LoVo (cell line): ENCODE results near the gene NCAN.
A peak's percentile ranks its signal among the peaks of the same experiment; 100 is the strongest.
"Not testable (repeated sequence)": the region's sequence is repeated elsewhere in the genome, so short reads cannot be mapped to it uniquely, and the experiment has no call there.

Source experiments
- DNase-seq: peaks from one replicate; pipeline ENCODE4 v3.0.0-alpha.2; 2016; ENCODE audit warnings: low spot score

Gene NCAN

DNA sequence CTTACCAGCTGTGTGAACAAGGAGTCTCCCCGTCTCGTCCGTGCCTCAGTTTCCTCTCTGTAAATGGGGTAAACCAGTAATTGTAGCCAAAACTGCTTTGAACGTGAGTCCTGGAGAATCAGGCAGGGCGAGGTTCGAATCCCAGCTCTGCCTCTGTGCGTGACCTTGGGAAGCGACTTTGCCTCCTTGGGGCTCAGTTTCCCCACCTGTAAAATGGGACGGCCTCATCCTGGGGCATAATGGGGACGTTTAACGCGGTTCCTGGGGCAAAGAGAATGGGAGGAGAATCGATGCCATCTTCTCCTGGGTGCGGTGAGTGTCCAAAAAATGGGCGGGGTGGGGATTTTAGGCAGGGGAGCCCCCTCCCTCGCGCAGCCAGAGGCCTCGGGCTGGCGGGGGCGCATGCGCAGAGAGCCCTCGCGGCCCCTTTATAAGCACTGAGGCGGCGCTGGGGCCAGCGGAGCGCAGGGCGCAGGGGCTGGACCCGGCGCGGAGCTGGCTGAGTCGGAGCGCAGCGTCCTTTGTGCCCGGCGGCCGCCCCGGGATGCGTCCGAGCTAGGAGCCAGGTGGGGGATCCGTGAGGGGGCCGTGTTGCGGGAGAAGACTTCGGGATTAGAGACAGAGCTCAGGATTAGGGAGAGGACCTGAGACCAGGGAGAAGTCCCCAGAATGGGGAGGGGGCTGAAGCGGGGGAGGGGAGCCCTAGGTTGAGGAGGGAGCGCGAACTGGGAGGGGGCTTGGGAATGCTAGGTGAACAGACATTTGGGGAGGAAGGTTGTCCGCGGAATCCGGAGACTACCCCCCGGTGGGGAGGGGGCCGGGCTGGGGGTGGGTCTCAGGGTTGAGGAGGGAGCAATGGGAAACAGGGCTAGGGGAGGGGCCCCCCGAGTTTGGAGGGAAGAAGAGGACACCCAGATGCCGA is at the start of gene NCAN:
NCAN (plus strand) TSS at position 460 of the 922 bp plus-strand sequence. CDS start 4,996 bp downstream, outside the sequence.
- no peak for DNase-seq

- no peak for DNase-seq
These were observed 49.3 kb upstream of the NCAN start for GRCh38 chr19:19162495-19162894.

- no peak for DNase-seq
These were observed 46.4 kb upstream of the NCAN start for GRCh38 chr19:19165396-19165795.

DNA sequence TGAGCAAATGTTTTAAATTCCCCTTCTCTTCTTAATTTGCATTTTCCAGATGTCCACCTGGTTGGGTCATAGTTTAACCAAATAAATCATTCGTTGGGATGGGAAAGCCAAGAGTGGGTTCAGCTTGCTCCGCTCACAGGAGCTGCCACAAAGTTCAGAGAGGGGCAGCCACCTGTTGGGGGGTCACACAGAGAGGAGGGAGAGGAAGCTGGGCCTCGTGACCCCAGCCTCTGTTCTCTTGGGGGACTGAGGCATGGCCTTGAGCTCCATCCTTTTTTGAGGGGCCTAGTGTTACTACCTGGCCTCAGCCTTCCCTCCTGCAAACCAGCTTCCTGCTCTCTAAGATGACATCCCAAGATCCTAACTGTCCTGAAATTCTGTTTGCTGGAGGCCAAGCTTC is 44.1 kb upstream of the NCAN start:
- no peak for DNase-seq

DNA sequence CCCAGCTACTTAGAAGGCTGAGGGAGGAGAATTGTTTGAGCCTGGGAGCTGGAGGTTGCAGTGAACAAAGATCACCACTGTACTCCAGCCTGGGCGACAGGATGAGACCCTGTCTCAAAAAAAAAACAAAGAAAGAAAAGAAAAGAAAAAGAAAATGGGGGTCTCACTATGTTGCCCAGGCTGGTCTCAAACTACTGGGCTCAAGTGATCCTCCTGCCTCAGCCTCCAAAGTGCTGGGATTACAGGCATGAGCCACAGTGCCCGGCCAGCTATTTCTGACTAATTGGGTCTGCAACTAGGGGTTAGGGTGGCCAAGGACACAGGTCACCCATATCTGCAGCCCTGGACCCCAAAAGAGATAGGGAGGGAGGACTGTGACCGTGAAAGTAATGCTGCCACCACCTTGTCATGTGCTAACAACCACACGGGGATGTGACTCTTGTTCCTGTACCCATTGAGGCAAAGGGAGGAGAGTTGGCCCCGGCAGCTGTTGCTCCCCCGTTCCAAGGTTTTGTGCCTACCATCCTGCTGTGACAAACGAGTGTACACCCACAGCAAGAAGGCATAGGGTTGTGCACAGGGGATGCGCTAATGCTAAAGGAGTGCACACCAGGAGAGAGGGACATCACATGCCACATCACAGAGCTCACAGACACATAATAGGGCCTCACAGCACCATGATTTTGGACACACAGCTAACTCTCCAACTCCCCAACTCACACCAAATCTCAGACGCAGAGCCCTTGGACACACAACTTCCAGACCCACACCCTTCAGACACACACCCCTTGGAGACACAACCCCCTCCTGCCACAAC is 42.3 kb upstream of the NCAN start:
- DNase-seq, result no peak

DNA sequence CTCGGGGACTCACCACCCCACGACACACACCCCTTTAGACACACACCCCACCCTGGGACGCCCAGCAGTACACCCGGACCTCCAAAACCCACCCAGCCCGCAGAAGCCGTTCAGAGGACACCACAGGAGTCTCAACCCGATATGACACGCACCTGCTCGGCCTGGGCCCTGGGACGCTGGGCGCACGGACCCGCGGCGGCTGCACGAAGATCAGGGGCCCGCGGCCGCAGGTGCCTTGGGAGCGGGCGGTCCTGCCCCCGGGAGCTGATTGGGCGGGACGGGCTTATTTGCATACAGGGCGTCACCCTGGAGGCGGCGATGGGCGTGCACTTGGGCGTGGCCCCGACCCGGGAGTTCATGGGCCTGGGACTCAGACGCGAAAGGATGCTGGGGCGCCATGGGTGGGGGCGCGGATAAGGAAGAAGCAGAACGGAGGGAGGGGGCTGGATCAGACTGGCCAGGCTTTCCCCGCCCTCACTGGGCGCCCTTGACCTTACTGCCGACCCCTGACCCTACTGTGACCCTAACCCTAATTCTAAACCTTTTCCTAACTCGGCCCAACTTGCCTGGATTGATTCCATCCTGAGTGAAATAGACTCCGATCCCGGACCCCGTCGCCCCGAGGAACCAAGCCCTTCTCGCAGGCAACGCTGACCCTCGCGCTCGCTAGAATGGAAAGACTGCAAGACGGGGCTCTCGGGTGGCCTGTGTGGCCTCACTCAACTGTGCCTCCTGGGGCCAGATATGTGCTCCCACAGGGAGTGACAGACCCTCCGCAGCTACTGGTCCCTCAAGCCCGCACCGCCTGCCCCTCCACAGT is 41.5 kb upstream of the NCAN start, which contains the start of gene MEF2B:
MEF2B (minus strand) TSS at position 211 of the 820 bp plus-strand sequence. CDS start 19,528 bp downstream, outside the sequence.
- DNase-seq, result peak; percentile 36

DNA sequence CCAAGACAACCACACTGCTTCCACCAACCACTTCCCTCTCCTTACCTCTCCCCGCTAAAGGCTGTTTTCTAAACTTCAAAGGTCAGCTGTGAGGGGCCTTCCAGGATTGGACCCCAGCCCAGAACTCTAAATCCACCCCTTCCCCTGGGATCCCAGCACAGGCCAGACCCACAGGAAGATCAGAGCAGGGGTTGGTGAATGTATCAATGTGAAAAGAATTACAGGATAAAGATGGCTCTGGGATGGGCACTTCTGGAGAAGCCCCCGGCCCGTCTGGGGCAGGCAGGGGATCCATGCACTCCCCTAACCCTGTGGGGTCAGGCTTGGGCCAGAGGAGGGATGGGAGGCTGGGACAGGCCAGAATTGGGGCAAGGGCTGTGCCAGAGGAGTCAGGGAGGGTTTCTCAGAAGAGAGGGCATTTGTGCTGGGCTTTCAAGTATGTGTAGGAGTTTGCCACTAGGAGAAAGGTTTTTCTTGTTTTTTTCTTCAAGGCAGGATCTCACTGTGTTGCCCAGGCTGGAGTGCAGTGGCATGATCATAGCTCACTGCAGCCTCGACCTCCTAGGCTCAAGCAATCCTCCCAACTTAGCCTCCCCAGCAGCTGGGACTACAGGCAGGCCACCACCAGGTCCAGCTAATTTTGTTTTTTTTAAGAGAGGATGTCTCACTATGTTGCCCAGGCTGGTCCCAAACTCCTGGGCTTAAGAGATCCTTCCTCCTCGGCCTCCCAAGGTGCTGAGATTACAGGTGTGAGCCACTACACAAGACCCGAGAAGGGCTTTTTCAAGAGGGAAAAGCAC is 40.7 kb upstream of the NCAN start:
- DNase-seq, result no peak

DNA sequence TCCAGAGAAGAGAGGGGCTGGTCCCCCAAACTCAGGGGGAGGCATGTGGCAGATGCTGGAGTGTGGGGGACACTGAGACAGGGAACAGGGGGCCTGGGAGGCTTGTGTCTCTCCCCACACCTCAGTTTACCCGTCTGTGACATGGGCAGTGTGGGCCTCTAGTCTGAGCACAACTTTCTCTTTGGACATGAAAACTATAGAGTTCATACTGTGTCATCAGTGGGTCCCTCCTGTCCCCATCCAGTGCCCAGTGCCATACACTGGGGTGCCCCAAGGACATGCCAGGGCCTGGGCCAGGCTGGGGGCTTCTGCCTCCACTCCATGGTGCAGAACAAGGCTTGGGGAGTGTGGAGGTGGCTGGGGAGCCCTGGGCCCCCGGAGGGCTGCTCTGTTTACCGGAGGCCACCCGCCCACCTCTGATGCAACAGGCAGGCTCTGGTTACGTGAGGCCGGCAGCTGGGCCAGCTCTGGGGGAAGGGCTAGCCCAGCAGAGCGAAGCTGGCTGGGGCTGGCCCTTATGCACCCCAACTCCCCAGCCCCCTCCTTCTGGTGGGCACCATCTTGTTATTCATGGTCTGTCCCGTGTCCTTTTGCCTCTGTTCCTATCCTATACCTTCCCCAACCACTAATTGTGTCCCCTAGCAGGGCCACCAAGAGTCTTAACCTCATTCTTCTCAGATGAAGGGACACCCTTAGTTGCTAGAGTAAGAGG is 39.8 kb upstream of the NCAN start:
- no peak for DNase-seq

DNA sequence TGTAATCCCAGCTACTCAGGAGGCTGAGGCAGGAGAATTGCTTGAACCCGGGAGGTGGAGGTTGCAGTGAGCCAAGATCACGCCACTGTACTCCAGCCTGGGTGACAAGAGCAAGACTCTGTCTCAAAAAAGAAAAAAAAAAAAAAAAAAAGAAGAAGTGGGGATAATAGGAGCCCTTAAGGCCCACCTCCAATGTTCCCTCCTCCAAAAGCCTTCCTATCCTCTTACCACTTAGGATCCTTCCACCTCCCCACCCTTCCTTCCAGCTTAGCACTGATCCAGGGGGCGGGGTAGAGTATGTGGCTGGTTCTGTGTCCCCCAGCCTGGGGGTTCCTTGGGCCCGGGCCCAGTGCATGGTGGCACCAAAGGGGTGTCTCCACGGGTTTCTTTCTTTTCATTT is 38.5 kb upstream of the NCAN start:
- DNase-seq, result not testable (repeated sequence)

GRCh38 chr19:19176950-19177349 is 34.8 kb upstream of the NCAN start:
- no peak for DNase-seq

GRCh38 chr19:19179548-19180441 is 32.0 kb upstream of the NCAN start:
- DNase-seq, result no peak

DNA sequence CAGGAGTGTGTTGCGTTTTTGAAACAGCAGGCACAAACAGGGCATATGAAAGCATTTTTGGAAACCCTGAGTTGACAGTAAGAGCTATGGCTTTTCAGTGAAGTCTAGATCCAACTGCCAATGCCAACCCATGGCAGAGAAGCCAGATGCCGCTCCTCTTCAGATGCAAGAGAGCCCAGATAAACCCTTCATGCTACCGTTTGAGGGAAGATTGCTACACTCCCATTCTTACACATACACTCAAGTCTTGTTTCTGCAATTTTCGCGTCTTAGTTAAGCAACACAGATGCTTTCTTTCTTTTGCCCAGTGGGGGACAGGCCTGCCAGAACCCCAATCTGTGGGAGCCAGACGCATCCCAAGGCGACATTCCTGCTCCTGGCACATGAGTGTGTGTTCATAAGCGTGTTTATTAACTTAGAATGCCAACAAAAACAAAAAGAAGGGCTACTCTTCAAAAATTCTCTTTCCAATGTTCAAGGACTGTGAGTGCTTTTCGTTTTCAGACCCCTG is 30.2 kb upstream of the NCAN start:
- no peak for DNase-seq

DNA sequence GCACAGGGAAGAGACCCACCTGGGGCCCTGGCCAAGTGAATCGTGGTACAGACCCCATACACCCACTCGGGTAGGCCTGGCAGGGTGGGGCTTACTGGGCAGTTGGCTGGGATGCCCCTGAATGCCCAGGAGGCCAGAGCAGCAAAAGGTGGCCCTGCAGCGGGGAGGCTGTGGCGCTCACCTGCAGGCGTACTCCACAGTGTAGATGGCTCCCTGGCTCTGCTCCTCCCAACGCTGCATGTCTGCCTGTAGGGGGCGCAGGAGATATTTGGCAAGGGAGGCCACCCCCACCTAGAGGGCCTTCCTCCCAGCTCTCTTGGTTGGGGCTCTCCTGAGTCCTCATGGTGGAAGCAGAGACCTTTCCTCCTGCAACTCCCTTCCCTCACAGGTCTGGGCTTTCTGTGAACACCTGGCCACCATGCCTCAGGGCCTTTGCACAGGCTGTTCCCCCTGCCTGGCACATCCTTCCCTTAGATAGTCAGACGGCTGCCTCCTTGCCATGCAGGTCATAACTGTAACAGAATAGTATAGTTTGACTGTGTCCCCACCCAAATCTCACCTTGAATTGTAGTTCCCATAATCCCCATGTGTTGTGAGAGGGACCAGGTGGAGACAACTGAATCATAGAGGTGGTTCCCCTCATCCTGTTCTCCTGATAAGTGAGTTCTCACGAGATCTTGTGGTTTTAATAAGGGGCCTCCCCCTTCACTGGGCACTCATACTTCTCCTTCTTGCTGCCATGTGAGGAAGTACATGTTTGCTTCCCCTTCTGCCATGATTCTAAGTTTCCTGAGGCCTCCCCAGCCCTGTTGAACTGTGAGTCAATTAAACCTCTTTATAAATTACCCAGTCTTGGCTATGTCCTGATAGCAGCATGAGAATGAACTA is 25.7 kb upstream of the NCAN start:
- peak; percentile 20 for DNase-seq

GRCh38 chr19:19186742-19187141 is 25.0 kb upstream of the NCAN start:
- no peak for DNase-seq

DNA sequence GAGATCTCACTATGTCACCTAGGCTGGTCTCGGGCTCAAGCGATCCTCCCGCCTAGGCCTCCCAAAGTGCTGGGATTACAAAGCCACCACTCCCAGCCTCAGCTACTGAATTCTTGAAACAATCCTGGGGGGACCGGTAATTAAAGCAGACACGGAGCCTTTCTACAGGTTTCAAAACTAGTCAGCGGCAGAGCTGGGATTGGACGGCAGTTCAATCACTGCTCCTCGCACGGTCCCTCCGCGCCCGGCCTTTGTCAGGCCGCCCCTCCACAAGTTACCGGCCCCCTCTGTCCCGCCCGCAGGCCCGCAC is 20.0 kb upstream of the NCAN start:
- DNase-seq, result no peak

- DNase-seq, result peak; percentile 99
These were observed 19.5 kb upstream of the NCAN start, which contains the start of the genes BORCS8 and RFXANK for GRCh38 chr19:19192078-19192882. Gene BORCS8 (minus strand): TSS chr19:19192152. CDS start chr19:19192117, 35 bp downstream. Gene RFXANK (plus strand): TSS chr19:19192258. CDS start chr19:19193947, 1,689 bp downstream.

DNA sequence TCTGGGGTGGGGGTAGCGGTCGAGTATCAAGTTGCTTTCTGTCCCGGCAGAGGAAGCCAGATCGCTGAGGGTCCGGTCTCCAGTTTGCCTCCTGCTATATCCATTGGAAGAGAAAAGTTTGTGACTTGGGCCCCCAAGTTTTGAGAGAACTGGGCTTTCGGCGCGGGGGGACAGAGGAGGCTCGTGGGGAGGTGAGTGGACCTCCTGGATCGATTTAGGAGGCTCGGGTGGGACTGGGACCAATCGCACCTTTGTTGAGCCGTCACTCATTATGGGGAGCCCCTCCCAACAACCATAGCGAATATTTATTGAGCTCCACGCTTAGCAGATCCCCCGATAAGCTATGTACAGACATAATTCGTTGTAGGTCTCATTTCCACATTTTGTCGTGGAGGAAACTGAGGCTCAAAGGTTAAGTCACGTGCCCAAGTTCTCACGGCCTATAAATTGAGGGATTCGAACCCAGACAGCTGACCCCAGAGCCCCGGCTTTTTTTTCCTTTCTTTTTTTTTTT is 18.8 kb upstream of the NCAN start:
- DNase-seq, result peak; percentile 8
